ENCODE data around the gene STK4.

Gene STK4

DNA sequence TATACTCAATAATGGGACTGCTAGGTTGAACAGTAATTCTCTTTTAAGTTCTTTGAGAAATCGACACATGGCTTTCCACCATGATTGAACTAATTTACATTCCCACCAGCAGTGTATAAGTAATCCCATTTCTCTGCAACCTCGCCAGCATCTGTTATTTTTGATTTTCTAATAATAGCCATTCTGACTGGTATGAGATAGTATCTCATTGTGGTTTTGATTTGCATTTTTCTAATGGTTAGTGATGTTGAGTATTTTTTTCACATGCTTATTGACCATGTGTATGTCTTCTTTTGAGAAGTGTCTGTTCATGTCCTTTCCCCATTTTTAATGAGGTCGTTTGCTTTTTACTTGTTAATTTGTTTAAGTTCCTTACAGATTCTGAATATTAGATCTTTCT, 66.5 kb downstream of the STK4 start:
- DNase-seq = no peak

DNA sequence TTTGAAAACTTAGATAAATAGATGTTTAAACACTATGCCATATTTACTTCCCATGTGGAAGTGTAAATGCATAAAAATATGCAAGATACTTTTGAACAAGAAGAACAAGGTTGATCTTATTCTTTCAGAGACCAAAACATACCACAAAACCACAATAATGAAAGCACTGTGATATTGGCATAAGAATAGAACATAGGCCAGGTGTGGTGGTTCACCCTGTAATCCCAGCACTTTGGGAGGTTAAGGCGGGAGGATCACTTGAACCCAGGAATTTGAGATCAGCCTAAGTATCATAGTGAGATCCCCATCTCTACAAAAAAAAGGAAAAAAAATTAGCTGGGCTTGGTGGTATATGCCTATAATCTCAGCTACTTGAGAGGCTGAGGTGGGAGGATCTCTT, 68.1 kb downstream of the STK4 start:
- no peak for DNase-seq

DNA sequence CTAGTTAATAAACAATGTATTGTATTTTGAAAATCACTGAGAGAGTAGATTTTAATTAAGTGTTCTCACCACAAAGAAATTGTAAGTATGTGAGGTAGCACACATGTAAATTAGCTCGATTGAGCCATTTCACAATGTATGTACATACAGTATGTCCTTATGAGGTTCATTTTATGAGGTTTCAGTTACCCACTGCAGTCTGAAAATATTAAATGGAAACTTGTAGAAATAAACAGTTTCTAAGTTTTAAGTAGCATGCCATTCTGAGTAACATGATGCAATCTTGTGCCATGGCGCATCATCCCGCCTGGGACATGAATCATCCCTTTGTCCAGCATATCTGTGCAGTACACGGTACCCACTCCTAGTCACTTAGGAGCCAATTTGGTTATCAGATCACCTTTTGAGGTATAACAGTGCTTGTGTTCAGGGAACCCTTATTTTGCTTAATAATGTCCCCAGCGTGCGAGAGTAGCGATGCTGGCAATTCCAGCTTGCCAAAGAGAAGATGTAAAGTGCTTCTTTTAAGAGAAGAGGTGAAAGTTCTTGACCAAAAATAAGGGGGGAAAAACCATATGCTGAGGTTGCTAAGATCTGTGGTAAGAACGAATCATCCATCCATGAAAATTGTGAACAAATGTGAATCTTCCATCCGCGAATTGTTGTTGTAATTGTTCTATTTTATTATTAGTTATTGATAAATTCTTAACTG, 69.9 kb downstream of the STK4 start:
- no peak for DNase-seq

DNA sequence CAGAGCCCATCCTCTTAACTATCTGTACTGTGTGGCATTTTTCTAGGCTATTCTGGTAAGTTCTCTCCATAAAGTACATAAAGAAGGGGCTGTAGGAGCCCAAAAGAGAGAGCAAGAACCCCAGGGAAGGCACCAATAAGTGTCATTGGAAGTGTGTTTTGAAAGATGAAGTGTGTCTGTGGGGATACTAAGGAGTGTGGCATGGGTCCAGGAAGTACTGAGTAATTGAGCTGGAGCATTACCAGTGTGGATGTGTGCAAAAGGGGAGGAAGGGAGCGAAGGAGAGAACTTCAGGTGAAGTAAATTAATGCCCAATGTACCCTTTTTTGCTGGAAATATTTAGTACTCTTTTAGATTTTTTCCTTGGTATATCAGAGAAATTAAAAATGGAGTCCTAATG, 70.7 kb downstream of the STK4 start:
- no peak for DNase-seq

DNA sequence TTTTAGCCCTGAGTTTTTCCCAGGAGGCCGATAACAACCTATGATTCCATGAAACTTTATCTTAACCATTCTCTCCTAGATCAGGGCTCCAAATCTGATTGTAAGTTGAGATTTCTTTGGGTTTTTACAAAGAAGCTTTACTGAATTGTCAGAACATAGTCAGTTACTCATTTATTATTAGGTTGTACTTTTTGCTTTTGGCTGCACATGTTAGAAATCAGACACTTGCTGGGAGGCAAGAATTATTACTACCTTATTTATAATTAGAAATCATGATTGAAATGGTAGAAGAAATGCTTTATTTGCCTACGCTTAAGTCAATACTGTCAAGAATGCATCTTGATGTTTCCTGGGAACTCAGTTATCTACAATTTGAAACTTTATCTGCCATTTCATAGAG, 71.3 kb downstream of the STK4 start:
- no peak for DNase-seq

DNA sequence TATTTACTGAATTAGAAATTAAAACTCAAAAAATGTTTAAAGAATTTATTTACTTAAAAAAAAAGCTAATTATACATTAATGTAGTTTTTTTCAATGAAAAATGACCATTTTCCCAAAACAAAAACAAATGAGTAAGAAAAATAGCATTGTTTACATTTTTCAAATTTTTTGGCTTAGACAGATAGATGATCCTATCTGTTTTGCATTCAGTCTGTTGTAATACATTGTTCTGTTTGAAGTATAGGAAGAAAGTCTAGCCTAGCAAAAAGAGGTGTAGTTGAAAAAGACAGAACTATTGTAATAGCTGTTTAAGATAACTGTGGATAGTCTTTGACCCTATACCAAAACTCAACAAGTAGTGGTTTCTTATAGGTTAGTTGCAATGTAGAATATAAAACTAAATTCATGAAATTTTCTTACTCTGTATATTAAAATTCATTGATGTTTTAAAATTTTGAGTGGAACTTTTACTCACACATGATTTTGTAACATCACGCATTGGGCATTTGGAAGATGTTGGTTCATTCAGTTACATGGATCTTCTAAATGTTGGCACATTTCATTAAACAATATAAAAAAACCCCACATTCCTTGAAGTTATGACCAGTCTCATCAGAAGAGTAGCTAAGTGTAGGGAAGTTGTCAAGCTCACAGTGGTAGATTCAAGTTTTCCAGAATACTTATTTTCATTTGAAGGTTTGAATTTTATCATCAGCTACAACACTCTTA, 72.6 kb downstream of the STK4 start:
- no peak for DNase-seq

DNA sequence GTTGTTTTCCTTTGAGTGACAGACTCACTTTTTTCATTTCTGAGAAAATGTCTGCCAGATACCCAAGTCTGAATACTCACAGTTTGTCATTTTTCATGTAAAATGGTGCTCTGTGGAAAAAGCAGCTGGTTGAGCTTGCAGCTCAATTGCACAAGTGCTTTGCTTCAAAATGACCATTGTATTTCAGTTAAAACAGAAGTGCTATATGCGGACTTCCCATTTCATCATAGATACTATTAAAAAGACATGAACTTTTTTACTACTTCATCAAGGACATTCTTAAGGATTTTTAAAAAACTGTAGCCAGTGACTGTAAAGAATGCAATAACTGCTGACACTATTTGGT, 73.1 kb downstream of the STK4 start:
- peak; percentile 56 for DNase-seq

DNA sequence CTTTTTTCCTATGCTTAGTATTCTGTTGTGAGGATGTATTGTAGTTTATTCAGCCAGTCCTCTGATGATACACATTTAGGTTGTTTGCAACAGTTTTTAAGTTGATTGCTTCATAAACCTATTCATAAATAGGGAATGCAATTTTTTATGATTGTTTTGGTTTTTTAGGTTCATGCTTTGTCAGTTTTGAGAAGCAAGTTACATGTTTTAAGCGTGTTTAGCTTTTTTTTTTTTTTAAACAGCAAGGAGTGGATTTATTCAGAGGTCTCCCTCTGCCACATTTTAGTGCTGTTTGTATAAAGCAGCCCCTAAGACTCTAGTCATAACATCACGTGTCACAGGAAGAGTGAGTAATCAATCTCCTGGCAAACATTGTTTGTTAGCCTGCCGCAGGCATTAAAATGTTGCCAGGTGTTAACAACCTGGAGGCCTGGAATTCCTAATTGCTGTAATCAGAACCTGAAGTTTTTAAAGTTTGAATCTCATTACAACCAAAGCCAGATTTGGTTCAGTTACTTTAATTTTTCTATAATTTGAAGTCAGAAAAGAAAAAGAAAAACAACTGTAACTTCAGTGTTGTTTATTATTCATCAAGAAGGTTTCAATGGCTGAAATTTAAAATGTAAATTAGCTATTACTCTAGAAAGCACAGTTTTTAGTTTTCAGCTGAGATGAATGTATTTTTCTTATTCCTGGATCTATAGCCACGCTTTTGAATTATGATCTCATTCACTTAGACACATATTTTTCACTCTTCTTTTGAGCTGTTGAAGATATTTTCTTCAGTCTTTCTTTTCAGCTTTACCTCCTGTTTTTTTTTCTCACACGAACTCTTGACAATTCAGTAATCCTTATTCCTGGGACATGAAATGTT, 75.4 kb downstream of the STK4 start:
- DNase-seq = no peak

DNA sequence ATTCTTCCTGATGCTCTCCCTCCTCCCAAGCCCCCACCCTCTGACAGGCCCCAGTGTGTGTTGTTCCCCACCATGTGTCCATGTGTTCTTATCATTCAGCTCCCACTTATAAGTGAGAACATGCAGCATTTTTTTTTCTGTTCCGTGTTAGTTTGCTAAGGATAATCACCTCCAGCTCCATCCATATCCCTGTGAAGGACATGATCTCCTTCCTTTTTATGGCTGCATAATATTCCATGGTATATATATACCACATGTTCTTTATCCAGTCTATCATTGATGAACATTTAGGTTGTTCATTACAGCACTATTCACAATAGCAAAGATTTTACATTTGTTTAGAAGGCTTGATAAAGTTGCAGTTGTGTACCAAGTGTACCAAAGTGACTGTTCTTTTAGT, 76.7 kb downstream of the STK4 start:
- DNase-seq = no peak

DNA sequence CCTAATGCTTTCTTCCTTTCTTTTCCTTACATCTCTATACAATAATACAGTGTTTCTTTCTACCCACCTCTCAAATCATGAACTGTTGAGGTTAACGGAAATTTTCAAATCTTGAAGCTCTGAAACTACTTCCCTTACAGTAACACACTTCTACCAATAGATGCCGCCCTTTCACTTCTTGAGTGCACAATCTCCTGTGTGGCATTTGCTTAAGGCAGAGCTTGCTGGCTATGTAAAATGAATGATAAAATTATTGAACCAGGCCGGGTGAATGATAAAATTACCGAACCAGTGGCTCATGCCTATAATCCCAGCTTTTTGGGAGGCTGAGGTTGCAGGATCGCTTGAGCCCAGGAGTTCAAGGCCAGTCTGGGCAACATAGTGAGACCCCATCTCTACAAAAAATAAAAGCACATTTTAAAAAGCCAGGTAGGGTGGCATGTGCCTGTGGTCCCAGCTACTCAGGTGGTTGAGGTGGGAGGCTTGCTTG, 77.8 kb downstream of the STK4 start:
- peak; percentile 91 for DNase-seq

DNA sequence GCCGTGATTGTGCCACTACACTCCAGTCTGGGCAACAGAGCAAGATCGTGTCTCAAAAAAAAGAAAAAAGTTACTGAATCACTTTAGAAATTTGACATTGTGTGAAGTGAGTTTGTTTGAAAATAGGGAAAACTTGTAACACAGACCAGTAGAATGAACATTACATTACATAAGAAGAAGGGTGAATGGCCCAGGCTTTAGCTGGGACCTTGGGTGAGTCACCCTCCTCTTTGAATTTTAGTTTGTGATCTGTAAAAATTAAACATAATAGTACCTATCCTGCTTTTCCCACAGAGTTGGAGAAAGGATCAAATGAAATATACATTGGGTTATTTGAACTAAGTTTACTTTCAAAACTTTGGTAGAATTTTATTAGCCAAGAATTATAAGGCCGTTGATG, 78.3 kb downstream of the STK4 start:
- no peak for DNase-seq

DNA sequence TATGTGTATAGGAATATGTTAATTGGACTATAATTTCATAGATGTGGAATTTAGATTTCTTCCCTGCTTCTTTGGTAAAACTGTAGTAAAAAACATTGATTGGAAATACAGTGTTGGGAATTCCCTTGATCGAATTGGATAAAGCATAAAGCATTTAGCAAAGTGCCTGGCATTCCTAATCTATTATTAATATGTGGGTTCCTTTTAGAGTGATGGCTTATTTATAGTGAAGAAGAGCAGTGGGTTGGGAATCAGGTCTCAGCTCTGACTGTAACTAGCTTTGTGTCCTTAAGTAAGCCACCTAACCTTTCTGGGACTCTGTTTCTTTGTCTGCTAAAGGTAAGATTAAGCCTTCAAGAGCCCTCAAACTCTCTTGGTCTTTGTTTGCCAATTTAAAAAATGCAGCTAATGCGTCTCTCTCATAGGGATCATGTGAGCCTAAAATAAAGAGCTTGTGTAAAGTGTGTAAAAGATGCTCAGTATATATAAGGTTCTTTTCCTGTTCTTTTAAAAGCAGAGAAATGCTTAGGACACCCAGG, 81.3 kb downstream of the STK4 start:
- DNase-seq = no peak

DNA sequence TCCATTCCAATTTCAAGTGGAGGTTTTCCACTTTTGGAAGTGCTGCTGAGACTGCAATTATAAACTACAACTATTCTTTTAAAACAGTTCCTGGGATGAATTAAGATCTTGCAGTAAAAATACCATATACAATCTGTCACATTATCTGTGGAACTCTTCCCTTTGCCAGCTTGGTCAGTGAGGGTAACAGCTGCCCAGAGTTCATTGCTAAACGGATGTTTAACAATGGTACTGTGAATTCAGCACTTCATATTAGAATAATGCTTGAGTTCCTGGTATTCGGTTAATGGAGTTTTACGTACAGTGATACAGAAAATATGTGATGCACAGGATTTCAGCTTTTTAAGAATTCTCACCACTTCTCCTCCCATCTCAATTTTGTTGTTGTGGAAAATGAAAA, 83.1 kb downstream of the STK4 start:
- DNase-seq = no peak

DNA sequence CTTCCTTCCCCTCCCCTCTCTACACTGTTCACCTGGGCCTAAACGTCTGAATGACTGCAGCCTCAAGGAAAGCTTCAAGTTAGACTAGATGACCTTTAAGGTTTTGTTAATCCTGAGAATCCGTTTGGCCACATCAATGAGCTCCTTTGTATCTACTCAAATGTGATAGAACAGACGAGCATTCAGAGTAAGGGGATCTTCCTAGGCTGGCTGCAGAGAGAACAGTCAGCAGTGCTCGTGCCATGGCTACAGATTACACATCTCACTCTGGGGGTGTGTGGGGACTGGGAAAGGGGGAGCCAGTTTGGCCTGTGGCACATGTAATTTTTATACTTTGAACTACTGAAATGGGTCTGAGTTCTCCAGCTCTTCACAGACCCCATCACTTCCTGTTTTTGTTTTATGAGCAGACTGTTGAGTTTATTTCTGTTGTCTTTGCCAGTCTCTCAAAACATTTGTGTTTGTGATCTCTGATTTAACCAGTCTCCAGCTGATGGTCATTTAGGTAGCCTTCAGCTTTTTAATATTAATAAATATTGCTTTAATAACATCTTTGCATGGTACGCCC, 83.7 kb downstream of the STK4 start:
- DNase-seq = no peak

DNA sequence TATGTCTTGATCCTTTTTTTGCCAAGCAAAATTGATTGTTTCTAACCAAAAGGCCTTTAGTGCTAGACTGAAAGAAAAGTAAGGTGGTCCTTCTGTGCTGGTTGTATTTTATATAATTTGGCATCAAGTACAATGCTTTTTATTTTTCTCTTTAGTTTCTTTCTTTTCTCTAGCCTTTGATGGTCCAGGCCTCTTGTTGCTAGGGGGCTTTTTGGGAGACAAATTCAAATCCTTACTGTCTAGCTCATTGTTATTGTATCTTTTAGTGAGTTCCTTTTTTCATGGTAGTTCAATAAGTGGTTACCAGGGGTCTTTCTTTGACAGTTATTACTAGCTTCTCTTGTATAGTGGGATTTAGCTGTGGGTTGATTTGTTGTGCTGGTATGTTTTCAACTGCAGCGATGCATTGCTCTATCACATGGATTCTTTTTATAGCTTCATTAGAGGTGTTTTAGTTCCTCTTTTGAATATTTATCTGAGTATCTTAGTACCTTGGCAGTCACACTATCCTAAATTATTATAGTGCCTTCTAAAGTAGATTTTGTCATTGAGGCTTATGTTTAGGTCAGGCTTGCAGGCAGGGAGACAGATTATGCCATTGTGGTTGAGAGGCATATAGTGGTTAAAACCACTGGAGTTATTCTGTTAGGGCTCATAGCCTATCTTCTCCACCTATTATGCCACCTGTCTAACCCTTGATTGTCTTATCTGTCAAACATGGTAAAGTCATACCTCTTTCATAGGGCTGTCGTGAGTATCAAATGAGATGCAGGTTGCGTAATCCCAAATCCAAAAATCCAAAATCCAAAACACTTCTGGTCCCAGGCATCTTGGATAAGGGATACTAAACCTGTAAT, 85.1 kb downstream of the STK4 start:
- DNase-seq = peak; percentile 65

DNA sequence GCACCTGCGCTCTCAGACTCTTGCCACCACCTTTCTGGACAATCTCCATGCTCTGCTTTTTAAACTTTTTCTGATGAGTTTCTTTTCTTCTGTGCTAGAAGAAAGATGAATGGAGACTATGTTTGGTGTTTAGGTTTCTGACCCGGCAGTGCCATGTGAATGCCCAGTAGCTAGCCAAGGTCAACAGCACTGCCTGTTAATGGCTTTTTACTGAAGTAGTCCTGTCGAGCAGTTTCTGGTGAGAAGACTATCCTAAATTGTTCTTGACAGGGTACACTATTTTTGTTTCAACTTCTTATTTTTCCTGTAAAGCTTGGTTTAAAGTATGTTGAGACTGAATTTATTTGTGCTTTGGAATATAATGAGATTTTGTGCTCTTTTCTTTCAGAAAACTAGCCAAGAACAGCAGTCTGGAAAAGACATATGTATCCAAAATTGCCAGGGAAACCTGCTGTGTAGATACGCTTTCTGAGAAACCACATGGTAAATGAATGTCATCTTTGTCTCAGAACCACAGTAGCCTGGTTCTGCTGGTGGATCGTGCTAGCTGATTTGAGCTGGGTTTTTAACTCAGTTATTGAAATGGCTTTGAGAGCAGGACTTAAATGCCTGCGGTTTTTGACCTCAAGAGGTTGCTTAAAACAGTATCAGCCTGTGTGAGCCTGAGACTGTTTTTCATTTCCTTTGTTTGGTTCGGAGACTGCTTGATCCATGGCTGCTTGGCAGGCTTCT, 86.6 kb downstream of the STK4 start:
- peak; percentile 25 for DNase-seq

DNA sequence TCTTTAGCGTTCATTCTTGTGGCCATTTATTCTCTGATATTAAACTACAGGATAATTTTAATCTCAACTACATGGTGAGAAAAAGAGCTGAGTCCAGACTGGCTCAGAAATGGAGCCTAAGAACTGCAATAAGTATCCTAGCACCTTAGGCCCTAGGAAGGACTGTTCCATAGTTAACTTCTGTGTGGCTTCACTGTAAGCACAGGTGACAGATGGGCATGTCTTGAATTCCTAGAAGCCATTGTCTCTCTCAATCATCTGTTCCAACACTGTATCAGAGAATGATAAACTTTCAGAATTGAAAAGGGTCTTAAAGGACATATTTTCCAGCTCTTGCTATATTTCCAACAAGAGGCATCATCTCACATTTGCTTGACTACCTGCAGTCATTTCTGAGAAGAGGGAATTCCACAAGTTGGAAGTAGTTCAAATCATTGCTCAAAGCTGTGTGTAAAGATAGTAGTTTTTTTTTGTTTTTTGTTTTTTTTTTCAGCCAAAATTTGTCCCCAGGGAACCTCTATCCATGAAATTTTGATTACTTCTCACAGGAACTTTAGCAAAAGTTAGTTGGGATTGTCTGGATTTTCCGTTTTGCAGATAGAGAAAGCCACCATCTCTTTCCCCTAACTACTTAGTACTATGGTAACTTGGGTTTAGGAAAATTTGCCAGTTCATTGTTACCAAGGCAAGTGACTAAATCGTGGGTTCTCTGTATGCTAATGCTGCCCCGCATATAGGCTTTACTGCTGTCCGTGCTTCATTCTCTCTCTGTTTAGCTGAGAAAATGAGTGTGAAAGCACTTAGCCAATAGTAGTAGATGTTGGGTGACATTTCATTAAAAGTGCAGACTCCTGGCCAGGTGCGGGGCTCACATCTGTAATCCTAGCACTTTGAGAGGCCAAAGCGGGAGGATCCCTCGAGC, 87.4 kb downstream of the STK4 start:
- no peak for DNase-seq

DNA sequence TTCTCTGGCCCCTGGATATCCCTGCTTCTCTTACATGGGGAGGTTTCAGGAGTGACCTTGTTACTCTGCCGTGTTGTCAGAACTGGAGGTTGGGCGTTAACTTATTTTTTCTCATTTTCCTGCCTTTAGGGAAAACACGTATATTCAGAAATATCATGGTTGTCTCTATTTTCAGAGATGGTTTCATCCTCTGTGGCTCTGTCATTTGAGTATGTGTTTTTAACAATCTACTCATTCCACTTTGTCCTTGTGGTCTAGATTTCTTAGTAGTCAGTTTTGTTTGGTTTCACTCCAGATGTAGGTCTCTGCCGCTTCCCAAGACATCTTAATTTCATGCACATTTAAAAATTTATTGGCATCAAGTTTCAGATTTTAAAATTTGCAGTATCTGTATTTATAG, 88.7 kb downstream of the STK4 start:
- no peak for DNase-seq

DNA sequence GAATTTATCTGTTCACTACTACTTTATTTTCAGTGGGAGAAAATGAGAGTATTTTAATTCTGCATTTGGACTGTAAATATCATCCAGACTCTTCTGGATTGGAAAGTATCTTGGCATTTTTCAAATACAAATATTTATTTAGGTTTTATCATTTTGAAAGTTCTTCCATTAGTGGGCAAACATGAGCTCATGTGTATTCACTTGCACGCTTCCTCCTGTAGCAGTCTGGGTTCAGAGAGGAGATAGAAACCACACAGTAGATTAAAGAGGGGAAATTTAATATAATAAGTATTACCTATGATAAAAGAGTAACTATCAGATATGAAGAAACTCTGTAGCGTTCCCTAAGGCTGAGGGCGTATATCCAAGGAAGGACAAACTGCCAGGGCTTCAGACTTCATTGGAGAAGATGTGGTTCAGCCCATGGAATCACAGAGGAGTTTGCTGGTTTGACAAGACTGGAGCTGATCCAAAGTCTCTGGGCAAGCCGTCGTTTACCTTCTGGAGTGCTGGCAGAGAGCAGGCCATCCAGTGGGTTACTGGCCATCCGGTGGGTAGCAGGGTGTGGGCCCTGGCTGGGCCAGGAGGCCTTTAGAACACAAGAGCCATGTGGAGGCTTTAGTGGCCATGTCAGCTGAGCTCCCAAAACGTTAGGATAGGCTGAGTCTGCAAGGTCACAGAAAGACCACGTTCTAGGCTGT, 90.3 kb downstream of the STK4 start:
- DNase-seq = no peak
